NCI-H187 (cell line): ENCODE data around the gene TCF25.

Experiments used
- DNase-seq, 2 experiments: peaks; one replicate each; lab custom pipeline; 2025; lab: John Stamatoyannopoulos, UW

Gene TCF25

DNA sequence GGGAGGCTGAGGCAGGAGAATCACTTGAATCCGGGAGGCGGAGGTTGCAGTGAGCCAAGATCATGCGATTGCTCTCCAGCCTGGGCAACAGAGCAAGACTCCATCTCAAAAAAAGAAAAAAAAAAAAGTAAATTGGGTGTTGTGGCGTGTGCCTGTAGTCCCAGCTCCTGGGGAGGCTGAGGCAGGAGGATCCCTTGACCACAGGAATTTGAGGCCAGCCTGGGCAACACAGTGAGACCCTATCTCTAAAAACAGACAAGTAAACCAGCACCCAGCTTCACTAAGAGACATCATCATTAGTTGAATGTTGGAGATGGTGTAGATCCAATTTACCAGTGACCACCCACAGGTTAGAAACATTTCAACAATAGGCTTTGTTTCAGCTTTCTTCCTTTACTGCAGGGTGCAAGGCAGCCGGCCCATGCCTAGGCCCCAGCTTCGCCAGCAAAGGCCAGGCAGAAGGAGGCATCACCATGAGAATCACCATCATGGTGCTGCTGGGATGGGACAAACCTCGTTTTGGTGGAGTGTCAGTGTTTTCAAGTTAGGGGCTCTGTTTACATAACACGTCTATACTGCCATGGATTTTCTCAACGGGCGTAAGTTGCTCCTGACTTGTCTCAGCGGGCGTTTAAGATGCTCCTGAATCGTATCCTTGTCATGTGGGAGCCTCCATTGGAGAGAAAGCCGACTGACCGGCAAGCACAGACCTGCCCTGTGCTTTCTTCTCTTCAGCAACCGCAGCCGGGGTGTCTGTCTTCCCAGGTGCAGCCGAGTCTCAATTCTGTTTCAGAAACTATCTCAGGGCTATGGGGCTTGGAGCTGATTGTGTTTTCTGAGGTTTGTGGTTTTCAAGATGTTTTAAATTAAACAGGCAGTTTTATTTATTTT is 7.3 kb downstream of the TCF25 start:
- DNase-seq: peak in 1 of 2 experiments; percentile 54

DNA sequence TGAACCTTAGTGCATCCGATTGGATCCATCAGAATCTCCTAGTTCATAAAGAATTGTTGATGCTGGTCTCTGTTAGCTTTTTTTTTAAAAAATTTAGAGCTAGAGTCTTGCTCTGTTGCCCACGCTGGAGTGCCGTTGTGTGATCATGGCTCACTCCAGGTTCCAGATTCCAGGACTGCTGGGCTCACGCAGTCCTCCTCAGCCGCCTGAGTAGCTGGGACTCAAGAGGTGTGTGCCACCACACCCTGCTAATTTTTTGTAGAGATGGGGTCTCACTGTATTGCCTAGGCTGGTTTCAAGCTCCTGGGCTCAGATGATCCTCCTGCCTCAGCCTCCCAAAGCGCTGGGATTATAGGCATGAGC is 8.0 kb downstream of the TCF25 start:
- DNase-seq: no peak

DNA sequence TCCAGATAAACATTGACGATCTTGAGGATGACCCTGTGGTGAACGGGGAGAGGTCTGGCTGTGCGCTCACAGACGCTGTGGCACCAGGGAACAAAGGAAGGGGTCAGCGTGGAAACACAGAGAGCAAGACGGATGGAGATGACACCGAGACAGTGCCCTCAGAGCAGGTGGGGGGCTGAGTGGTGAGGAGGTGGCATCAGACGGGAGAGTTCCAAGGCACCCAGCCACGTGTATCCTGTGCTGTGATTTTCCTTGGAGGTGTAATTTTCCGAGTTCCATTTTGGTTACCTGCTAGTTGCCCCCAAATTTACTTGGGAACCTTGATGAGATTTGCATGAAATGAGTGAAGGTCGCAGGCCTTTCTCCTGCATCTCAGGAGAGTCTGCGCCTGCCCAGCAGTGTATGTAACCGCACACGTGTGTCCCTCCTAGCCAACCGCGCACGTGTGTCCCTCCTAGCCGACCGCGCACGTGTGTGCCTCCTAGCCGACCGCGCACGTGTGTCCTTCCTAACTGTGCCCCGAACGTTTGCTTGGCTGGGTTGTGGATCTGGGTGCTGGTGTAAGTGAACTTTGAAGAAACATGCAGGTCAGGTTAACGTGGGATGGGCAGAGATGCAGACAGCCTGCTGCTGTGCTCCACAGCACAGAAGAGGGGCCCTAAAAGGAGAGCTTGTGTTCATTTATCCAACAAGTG is 10.1 kb downstream of the TCF25 start:
- DNase-seq: no peak

DNA sequence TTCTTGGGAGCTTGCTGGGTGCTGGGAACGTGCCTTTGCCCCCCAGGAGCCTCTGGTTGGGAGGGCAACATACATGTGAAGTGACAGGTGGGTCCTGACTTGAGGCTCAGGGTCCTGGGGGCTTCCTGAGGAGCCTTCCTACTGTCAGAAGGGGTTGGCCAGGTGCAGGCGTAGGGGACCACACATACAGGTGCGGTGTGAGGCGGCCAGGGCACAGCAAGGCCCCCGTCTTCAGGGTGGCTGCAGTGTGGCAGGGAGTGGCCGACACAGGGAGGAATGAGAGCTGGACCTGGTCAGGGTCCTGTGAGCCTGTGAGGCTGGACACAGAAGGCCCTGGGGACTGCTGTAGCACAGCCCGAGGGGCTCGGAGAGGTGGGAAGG is 10.6 kb downstream of the TCF25 start:
- DNase-seq: no peak

DNA sequence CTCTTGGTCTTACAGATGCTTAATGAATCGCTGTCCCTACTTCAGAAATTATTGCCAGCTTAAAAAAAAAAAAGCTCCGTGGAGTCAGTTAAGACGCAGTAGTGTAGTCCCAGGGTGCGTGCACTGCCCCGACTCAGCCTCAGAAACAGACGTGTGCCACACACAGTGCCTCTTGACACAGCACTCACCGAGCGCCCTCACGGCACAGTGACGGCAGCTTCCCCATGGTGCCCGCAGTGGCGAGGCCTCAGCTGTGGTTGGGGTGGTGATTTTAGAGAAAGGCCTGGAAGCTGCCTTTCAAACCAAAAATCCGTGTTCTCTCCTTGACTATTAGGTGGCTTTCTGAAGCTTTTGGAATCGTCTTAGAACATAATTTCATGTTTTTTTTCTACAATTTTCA is 13.9 kb downstream of the TCF25 start:
- DNase-seq: no peak

DNA sequence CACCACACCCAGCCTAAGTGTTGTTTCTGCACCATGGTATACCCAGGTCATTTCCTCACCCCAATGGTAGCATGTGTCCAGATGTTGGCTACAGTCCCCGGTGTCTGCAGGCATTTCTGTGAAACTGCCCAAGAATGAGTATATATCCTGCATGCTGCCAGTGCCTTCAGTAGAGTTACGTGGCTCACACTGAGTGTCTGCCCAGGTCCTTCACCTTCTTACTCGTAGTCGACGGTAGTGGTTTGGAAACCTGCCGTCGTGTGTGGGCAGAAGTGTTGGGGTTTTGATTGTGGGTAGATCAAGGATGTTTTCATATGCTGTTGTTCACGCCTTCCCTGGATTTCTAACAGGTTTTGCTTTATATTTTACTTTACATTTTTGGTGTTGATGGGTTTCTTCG is 16.8 kb downstream of the TCF25 start:
- DNase-seq: no peak

- no peak for DNase-seq
Observed at GRCh38 chr16:89890886-89891657, 17.7 kb downstream of the TCF25 start.

DNA sequence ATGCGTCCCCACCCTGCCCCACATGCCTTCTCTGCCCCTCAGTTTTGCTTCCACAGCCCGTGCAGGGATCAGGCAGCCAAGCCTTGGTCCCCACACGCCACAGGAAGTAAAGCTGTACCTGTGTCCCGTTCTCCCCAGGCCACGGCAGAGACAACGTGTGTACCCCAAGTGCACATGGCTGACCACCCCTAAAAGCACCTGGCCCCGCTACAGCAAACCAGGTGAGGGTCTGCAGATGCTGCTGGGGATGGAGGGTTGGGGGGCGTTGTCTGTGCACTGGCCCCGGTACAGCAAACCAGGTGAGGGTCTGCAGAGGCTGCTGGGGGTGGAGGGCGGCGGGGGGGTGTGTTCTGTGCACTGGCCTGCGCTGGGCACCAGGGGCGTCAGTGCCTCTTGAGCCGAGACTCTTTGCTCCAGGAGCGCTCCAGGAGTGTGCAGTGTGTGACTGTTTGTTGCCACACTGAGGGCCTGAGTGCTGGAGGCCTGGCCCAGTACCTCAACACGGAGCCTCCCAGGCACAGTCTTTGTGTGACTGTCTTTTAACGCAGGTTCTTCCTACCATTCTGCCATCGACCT is 18.8 kb downstream of the TCF25 start:
- no peak for DNase-seq

GRCh38 chr16:89892635-89893034 is 19.2 kb downstream of the TCF25 start:
- no peak for DNase-seq

DNA sequence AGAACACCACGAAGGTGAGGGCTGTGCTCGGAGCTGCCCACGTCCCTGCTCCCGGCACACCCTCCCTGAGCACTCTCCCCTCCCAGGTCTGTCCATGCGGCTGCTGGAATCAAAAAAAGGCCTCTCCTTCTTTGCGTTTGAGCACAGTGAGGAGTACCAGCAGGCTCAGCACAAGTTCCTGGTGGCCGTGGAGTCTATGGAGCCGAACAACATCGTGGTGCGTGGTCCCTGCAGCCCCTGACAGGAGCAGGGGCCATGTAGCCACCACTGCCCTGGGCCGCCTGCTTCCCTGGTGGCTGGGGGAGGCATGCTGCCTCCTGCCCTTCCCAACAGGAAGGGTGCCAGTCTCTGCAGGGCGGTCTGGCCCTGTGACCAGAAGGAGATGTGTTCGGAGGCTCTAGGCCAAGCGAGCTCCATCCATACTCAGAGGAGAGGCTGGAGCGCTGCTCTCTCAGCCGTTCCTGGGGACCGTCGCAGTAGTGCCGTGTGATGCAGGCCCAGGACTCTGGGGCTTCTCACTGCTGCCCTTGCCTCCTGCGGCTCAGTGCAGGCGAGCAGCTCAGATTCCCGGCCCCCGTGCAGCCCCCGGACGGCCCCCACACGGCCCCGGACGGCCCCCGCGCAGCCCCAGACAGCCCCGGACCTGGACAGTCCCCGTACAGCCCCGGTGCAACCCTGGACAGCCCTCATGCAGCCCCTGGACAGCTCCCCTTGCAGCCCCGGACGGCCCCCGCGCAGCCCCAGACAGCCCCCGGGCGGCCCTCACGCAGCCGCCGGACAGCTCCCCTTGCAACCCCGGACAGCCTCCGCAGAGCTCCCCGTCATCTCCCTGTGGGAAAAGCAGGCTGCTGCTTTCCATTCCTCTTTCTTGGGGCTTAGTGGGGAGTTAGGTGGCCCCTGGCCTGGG is 20.5 kb downstream of the TCF25 start:
- no peak for DNase-seq

- DNase-seq: no peak
Observed at GRCh38 chr16:89895482-89896250, 22.3 kb downstream of the TCF25 start.

- no peak for DNase-seq
Observed at GRCh38 chr16:89897204-89897603, 23.8 kb downstream of the TCF25 start.

GRCh38 chr16:89898201-89898967 is 25.0 kb downstream of the TCF25 start:
- DNase-seq: no peak

DNA sequence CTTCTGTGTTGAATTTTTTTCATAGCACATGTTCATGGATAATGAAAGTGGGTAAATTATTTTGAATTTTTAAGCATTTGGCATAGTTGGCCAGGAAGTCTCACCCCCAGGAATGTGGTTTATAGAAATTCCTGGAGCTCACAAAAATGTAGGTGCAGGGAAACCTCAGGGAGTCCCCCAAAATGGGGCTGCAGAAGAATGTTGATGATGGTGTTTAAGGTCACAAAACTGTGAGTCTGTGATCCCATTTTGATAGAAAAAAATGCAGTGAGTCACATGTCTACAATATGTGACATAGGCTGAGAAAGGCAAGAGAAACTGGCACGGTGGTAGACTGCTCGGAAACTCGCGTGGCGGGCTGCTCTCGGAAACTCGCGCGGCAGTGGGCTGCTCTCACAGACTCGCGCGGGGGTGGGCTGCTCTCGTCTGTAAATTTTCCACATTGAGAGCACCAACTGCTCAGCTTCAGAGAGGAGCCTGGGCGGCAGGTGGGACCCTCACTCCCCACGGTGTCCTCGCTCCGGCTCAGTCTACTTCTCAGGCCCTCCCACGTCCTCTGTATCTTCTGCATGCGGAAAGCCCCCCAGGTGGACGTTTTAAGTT is 26.6 kb downstream of the TCF25 start:
- DNase-seq: no peak

DNA sequence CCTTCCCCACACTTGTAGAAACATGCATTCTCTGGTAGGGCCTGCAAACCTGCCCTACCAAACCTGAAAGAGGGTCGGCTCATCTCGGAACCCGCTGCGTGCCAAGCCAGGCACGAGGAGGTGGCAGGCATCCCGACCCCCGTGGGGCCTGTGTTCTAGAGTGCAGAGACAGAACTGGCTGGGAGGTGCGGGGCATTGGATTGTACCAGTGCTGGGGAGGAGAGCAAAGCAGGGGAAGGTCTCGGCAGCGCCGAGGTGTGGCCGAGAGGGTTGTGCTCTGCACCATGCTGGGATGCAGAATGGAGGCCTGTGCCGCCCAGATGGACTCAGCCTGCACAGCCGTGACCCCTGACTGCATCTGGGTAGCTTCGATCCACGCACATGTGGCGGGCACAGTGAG is 27.5 kb downstream of the TCF25 start:
- DNase-seq: no peak

- no peak for DNase-seq
Observed at GRCh38 chr16:89902980-89903379, 29.6 kb downstream of the TCF25 start.

DNA sequence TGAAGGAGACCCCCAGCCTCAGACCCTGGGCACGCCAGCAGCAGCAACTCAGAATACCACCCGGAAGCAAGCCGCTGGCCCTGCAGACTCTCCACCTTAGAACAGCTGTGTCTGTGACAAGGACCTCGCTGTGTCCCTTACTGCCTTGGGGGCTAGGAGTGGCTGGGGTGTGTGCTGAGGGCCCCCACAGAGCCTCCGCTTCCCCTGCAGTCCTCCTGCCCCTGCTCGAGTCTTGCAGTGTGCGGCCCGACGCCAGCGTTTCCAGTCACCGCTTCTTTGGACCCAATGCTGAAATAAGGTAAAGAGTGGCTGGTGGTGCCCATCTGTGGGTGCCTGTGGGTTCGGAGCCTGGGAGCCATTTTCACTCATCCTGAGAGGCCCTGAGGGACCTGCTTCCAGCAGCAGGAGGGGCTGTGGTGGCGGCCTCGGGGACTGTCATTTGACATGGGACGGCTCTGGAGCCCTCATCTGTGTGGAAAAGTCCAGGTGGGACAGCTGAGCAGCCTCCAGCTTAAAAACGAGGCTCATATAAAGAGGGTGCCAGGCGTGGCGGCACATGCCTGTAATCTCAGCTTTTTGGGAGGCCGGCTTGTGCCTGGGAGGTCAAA is 30.6 kb downstream of the TCF25 start:
- DNase-seq: no peak

DNA sequence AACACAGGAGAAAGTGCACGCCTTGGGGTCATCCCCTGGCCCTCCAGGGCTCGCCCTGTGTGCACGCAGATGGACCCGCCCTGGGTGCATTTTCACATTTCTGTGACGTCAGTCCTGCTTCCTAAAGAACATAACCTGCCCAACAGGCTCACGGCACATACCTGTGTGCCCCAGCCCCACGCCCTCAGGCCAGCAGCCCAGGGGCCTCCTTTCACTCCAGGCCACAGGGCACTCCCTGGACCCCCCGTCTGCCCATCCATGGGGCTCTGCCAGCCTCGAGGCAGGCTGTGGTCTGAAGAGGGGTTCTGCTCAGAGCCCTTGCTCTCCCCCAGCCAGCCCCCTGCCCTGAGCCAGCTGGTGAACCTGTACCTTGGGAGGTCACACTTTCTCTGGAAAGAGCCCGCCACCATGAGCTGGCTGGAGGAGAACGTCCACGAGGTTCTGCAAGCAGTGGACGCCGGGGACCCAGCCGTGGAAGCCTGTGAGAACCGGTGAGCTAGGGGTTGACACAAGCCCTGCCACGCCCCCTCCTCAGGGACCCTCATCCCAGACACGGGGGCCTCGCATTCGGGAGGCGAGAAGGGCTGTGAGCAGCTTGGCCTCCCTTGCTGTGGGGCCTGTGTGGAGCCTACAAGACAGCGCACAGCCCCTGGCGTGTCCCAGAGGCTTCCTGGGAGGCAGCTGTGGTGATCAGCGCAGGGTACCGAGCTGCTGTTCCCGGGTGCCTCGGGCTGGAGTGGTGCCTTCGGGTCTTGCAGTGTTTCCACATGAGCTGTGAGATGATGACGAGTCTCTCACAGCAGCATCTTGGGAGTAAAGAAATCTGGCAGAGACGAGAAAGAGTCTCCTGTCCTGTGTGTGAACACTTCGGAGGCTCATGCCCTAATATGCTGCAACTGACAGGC is 31.5 kb downstream of the TCF25 start:
- no peak for DNase-seq
